Kidney (tissue), 14 donors: ENCODE results near the gene THOC7. TPM values are rescaled to one million over a fixed set of nuclear protein-coding genes. Genes with fewer than 3 reads are reported as not detected.

Experiments used
- DNase-seq, 5 donors: peaks; one replicate each; pipeline ENCODE4 v3.0.0-alpha.2; 2013 to 2020
- FAIRE-seq: peaks from 2 replicates; lab custom pipeline; 2012; peaks lifted over from hg19 to GRCh38; lab: Jason Lieb, UNC
- H3K27ac ChIP-seq, 2 donors: one replicate each; pipeline ENCODE4 v1.7.0; 2013; ENCODE audit warnings: low read depth in 2 of 2, low read length in 2 of 2, inconsistent platforms in 1 of 2
- H3K27me3 ChIP-seq: one replicate; pipeline ENCODE4 v1.7.1; 2013; ENCODE audit warnings: low read length, inconsistent platforms; ENCODE audit not compliant: control insufficient read depth, insufficient read depth
- H3K36me3 ChIP-seq, 3 donors: one replicate each; pipeline versions ENCODE4 v1.7.0 to v1.7.1; 2013; ENCODE audit warnings: low read length in 3 of 3, control low read depth in 1 of 3, inconsistent platforms in 1 of 3; ENCODE audit not compliant: insufficient read depth in 3 of 3, control insufficient read depth in 2 of 3
- H3K4me1 ChIP-seq, 3 donors: one replicate each; pipeline versions ENCODE4 v1.7.0 to v1.7.1; 2013; ENCODE audit warnings: low read length in 3 of 3, inconsistent platforms in 1 of 3, low read depth in 1 of 3; ENCODE audit not compliant: control insufficient read depth in 2 of 3, insufficient read depth in 2 of 3
- H3K4me3 ChIP-seq, 3 donors: one replicate each; pipeline versions ENCODE4 v1.7.0 to v1.8.1; 2013; ENCODE audit warnings: low read length in 3 of 3, control low read depth in 1 of 3, inconsistent platforms in 1 of 3
- H3K9ac ChIP-seq, 3 donors: one replicate each; pipeline versions ENCODE4 v1.7.0 to v1.7.1; 2013; ENCODE audit warnings: low read length in 3 of 3, control low read depth in 1 of 3, inconsistent platforms in 1 of 3
- H3K9me3 ChIP-seq, 3 donors: one replicate each; pipeline versions ENCODE4 v1.7.0 to v1.7.1; 2013; ENCODE audit warnings: low read length in 3 of 3, control low read depth in 1 of 3, inconsistent platforms in 1 of 3; ENCODE audit not compliant: control insufficient read depth in 2 of 3, insufficient read depth in 1 of 3
- intact Hi-C: fragments of 100-400 bp; cut with DNase I; formaldehyde crosslinking; loops from one replicate; pipeline ENCODE4 v1.11.1; 2022
- polyA plus RNA-seq: library from polyadenylated mRNA; stranded (reverse); fragments of 350-450 nt; fragmentation: Illumina TruSeq; extraction: RNeasy Lipid Tissue Mini Kit (QIAGEN cat#74804); gene quantifications from one replicate; pipeline ENCODE4 v1.2.3, GENCODE V29; 2014; ENCODE audit warnings: low read depth, low replicate concordance; ENCODE audit not compliant: insufficient read depth
- total RNA-seq: library from RNA; stranded (reverse); fragmentation: NEBNext Ultra II Directional; extraction: Animal tissue kit (Norgen Biotek cat#: 25700); gene quantifications from one replicate; pipeline ENCODE4 v1.2.1, GENCODE V29; 2021
- TF ChIP-seq, protein P1 (sequence below): IDR thresholded peaks from 3 replicates; pipeline ENCODE4 v1.5.1; 2012; ENCODE audit warnings: mild to moderate bottlenecking, moderate library complexity, borderline replicate concordance; ENCODE audit not compliant: insufficient read depth; ENCODE audit errors: extremely low read depth
- donor health status: control.
- donor health status: control.
- donor health status: control.
- donor health status: control.
- donor health status: control.
- donor health status: DM: yes; HTN: yes; CAD: no.
- donor health status: Normal renal cell carcinoma (clear cell type).

The THOC7 gene
- total and polyA plus RNA-seq, 2 donors from 2014 or later, result 55.2 to 99.5 TPM

GRCh38 chr3:63845215-63845614, 18.4 kb downstream of the THOC7 start:
- no peaks in the 10 kb centered on the region for H3K4me1 ChIP-seq
- H3K27ac ChIP-seq, result no peak overlapping the region
- FAIRE-seq (no peak), DNase-seq (peak in 1 of 5 donors; percentile 8)
- H3K4me3 ChIP-seq, result no peak overlapping the region
- intact Hi-C loops, result no loop called here
- TF ChIP-seq, protein P1, sequence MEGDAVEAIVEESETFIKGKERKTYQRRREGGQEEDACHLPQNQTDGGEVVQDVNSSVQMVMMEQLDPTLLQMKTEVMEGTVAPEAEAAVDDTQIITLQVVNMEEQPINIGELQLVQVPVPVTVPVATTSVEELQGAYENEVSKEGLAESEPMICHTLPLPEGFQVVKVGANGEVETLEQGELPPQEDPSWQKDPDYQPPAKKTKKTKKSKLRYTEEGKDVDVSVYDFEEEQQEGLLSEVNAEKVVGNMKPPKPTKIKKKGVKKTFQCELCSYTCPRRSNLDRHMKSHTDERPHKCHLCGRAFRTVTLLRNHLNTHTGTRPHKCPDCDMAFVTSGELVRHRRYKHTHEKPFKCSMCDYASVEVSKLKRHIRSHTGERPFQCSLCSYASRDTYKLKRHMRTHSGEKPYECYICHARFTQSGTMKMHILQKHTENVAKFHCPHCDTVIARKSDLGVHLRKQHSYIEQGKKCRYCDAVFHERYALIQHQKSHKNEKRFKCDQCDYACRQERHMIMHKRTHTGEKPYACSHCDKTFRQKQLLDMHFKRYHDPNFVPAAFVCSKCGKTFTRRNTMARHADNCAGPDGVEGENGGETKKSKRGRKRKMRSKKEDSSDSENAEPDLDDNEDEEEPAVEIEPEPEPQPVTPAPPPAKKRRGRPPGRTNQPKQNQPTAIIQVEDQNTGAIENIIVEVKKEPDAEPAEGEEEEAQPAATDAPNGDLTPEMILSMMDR, result no peak
- H3K9me3 ChIP-seq, result no peaks in the 10 kb centered on the region
- H3K9ac ChIP-seq, result no peak overlapping the region
- no peaks in the 10 kb centered on the region for H3K36me3 ChIP-seq
- no peaks in the 10 kb centered on the region for H3K27me3 ChIP-seq

DNA sequence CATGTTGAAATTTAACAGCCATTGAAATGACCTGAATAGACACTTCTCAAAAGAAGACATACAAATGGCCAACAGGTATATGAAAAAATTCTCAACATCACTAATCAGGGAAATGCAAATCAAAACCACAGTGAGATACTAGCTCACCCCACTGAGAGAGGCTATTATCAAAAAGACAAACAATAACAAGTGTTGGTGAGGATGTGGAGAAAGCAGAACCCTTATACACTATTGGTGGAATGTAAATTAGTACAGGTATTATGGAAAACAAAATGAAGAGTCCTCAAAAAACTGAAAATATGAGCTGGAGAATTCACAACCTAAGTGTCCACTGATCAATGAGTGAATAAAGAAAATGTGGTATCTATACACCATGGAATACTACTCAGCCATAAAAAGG, 21.5 kb downstream of the THOC7 start:
- Histone ChIP-seq H3K9me3 (no peaks in the 10 kb centered on the region), H3K9ac (no peak overlapping the region), H3K27ac (no peak overlapping the region), H3K36me3 (no peaks in the 10 kb centered on the region), H3K4me1 (no peaks in the 10 kb centered on the region), H3K4me3 (no peak overlapping the region), H3K27me3 (no peaks in the 10 kb centered on the region)
- no peak for FAIRE-seq
- DNase-seq, result no peak
- TF ChIP-seq, protein P1, result no peak
- intact Hi-C loops, result no loop called here

GRCh38 chr3:63841704-63842103, 21.9 kb downstream of the THOC7 start:
- Histone ChIP-seq H3K4me1 (no peaks in the 10 kb centered on the region), H3K27ac (no peak overlapping the region), H3K4me3 (no peak overlapping the region), H3K9me3 (no peaks in the 10 kb centered on the region), H3K9ac (no peak overlapping the region), H3K36me3 (no peaks in the 10 kb centered on the region), H3K27me3 (no peaks in the 10 kb centered on the region)
- intact Hi-C loops, result no loop called here
- FAIRE-seq, result no peak
- DNase-seq, result no peak
- TF ChIP-seq, protein P1, result no peak

- Histone ChIP-seq H3K27ac (no peak overlapping the region), H3K9me3 (no peaks in the 10 kb centered on the region), H3K36me3 (peaks cover 0 to 17% (median 14%) of the 10 kb centered on the region in 3 donors), H3K4me1 (no peaks in the 10 kb centered on the region), H3K27me3 (no peaks in the 10 kb centered on the region), H3K9ac (no peak overlapping the region), H3K4me3 (no peak overlapping the region)
- FAIRE-seq (no peak), DNase-seq (no peak)
- TF ChIP-seq, protein P1, result no peak
- intact Hi-C loops, result no loop called here
Observed at GRCh38 chr3:63832395-63832794, 31.2 kb downstream of the THOC7 start.
